Liver (tissue), 9 donors: ENCODE measurements around the gene NRG2. TPM values are rescaled to one million over a fixed set of nuclear protein-coding genes. Genes with fewer than 3 reads are reported as not detected.

Experiments used
- DNase-seq: peaks from one replicate; pipeline ENCODE4 v3.0.0-alpha.2; 2017; ENCODE audit warnings: low spot score
- H3K27ac ChIP-seq, 2 donors: one replicate each; pipeline ENCODE4 v1.7.0; 2013; ENCODE audit warnings: inconsistent platforms in 2 of 2, low read length in 2 of 2, control low read depth in 1 of 2, low read depth in 1 of 2, mild to moderate bottlenecking in 1 of 2
- H3K27me3 ChIP-seq, 4 donors: one replicate each; pipeline versions ENCODE4 v1.6.1 to v1.7.0; 2013; ENCODE audit warnings: low read length in 3 of 4, inconsistent platforms in 1 of 4, mild to moderate bottlenecking in 1 of 4, moderate library complexity in 1 of 4; ENCODE audit not compliant: control insufficient read depth in 4 of 4, insufficient read depth in 4 of 4
- H3K36me3 ChIP-seq, 4 donors: one replicate each; pipeline versions ENCODE4 v1.6.1 to v1.7.0; 2013; ENCODE audit warnings: low read length in 3 of 4, mild to moderate bottlenecking in 3 of 4, low read depth in 1 of 4, moderate library complexity in 1 of 4; ENCODE audit not compliant: control insufficient read depth in 4 of 4, insufficient read depth in 3 of 4
- H3K4me1 ChIP-seq, 4 donors: one replicate each; pipeline versions ENCODE4 v1.6.1 to v1.7.0; 2013; ENCODE audit warnings: low read length in 3 of 4, mild to moderate bottlenecking in 3 of 4, moderate library complexity in 1 of 4; ENCODE audit not compliant: control insufficient read depth in 4 of 4, insufficient read depth in 4 of 4
- H3K4me3 ChIP-seq, 3 donors: one replicate each; pipeline versions ENCODE4 v1.6.1 to v1.7.0; 2013; ENCODE audit warnings: low read length in 3 of 3, control low read depth in 1 of 3, low read depth in 1 of 3, mild to moderate bottlenecking in 1 of 3
- H3K9ac ChIP-seq, 2 donors: one replicate each; pipeline ENCODE4 v1.7.0; 2013; ENCODE audit warnings: low read length in 2 of 2, mild to moderate bottlenecking in 2 of 2, moderate library complexity in 2 of 2, control low read depth in 1 of 2, low read depth in 1 of 2
- H3K9me3 ChIP-seq, 4 donors: one replicate each; pipeline versions ENCODE4 v1.6.1 to v1.7.0; 2013; ENCODE audit warnings: low read length in 3 of 4; ENCODE audit not compliant: control insufficient read depth in 4 of 4
- ATF3 ChIP-seq: IDR thresholded peaks from 2 replicates; pipeline ENCODE4 v1.6.1; 2016; ENCODE audit warnings: antibody characterized with exemption
- EGR1 ChIP-seq, 2 donors: IDR thresholded peaks; 2 replicates each; pipeline ENCODE4 v1.6.1; 2016 to 2018; ENCODE audit warnings: antibody characterized with exemption in 2 of 2, low read depth in 2 of 2
- FOXA1 ChIP-seq: IDR thresholded peaks from 2 replicates; pipeline ENCODE4 v1.6.1; 2016; ENCODE audit warnings: antibody characterized with exemption
- FOXA2 ChIP-seq: IDR thresholded peaks from 2 replicates; pipeline ENCODE4 v1.6.1; 2016; ENCODE audit warnings: antibody characterized with exemption
- GABPA ChIP-seq, 2 donors: IDR thresholded peaks in 1 of 2; conservative IDR thresholded peaks in 1 of 2; 2 replicates each; pipeline ENCODE4 v1.6.1; 2016; ENCODE audit warnings: antibody characterized with exemption in 2 of 2, mild to moderate bottlenecking in 1 of 2, moderate library complexity in 1 of 2
- HNF4A ChIP-seq, 2 donors: conservative IDR thresholded peaks; 2 replicates each; pipeline ENCODE4 v1.6.1; 2016; ENCODE audit warnings: antibody characterized with exemption in 2 of 2, mild to moderate bottlenecking in 2 of 2
- HNF4G ChIP-seq: IDR thresholded peaks from 2 replicates; pipeline ENCODE4 v1.6.1; 2016; ENCODE audit warnings: antibody characterized with exemption
- JUND ChIP-seq, 2 donors: IDR thresholded peaks; 2 replicates each; pipeline ENCODE4 v1.6.1; 2016; ENCODE audit warnings: antibody characterized with exemption in 2 of 2
- NR2F2 ChIP-seq: IDR thresholded peaks from 2 replicates; pipeline ENCODE4 v1.6.1; 2016; ENCODE audit warnings: antibody characterized with exemption
- RAD21 ChIP-seq, 2 donors: IDR thresholded peaks; 2 replicates each; pipeline ENCODE4 v1.6.1; 2016; ENCODE audit warnings: antibody characterized with exemption in 2 of 2, mild to moderate bottlenecking in 2 of 2
- RXRA ChIP-seq, 2 donors: IDR thresholded peaks; 2 replicates each; pipeline ENCODE4 v1.6.1; 2017 to 2018; ENCODE audit warnings: antibody characterized with exemption in 2 of 2, mild to moderate bottlenecking in 1 of 2
- SP1 ChIP-seq: IDR thresholded peaks from 2 replicates; pipeline ENCODE4 v1.6.1; 2018; ENCODE audit warnings: antibody characterized with exemption, mild to moderate bottlenecking
- TAF1 ChIP-seq: conservative IDR thresholded peaks from 2 replicates; pipeline ENCODE4 v1.6.1; 2016; ENCODE audit warnings: antibody characterized with exemption, mild to moderate bottlenecking
- YY1 ChIP-seq: IDR thresholded peaks from 2 replicates; pipeline ENCODE4 v1.6.1; 2016; ENCODE audit warnings: antibody characterized with exemption, mild to moderate bottlenecking
- ZBTB33 ChIP-seq: IDR thresholded peaks from 2 replicates; pipeline ENCODE4 v1.6.1; 2016; ENCODE audit warnings: antibody characterized with exemption
- WGBS: extraction: QIAGEN DNeasy Blood & Tissue Kit; methylation state at CpG from one replicate; pipeline ENCODE4 v1.1.7; 2013; 5-methylcytosine and 5-hydroxymethylcytosine counted together
- polyA plus RNA-seq, 2 donors: library from polyadenylated mRNA; stranded (reverse) in 1 of 2; unstranded in 1 of 2; fragments of 200-250 nt in 1 of 2; fragments of >200 nt in 1 of 2; fragmentation: Nextera tagmentation in 1 of 2; extraction: Ambion mirVana in 1 of 2; gene quantifications; one replicate each; pipeline versions ENCODE4 v1.2.1 to v1.2.3, GENCODE V29; 2013 to 2015
- total RNA-seq, 2 donors: library from RNA; depleted of rRNA; stranded (reverse); fragments of >200 nt; gene quantifications; one replicate each; pipeline ENCODE4 v1.2.3, GENCODE V29; 2014
- TF ChIP-seq, protein P1 (sequence below): IDR thresholded peaks from 2 replicates; pipeline ENCODE4 v1.6.1; 2016; ENCODE audit warnings: antibody characterized with exemption
- TF ChIP-seq, protein P2 (sequence below): fragments of 150-350 bp; IDR thresholded peaks from 2 replicates; pipeline ENCODE4 v1.5.1; 2017; ENCODE audit warnings: improper control_type of control experiment, low read depth, low read length; ENCODE audit not compliant: missing input control
- TF ChIP-seq, protein P3 (sequence below): IDR thresholded peaks from 2 replicates; pipeline ENCODE4 v1.6.1; 2016; ENCODE audit warnings: antibody characterized with exemption, mild to moderate bottlenecking
- donor health status: healthy.
- donor health status: healthy.
- donor health status: healthy.
- donor health status: healthy.
- donor health status: healthy.

The NRG2 gene
- total and polyA plus RNA-seq, 4 donors = 0.07 to 0.08 TPM; not detected in 2

- H3K9me3 ChIP-seq = no peaks in the 10 kb centered on the region
- no peaks in the 10 kb centered on the region for H3K4me1 ChIP-seq
- no peaks in the 10 kb centered on the region for H3K36me3 ChIP-seq
- no peak overlapping the region for H3K27ac ChIP-seq
- 73% methylated on average over 1 of the region's 1 CpG for WGBS
- TF ChIP-seq GABPA (IDR thresholded peaks at IDR 0.05 in 1 of 2, conservative IDR thresholded peaks at IDR 0.05 in 1 of 2) (no peak), YY1 (no peak), JUND (IDR thresholded peaks at IDR 0.05) (no peak), NR2F2 (no peak), ATF3 (no peak), HNF4G (no peak), HNF4A (conservative IDR thresholded peaks at IDR 0.05) (no peak), EGR1 (IDR thresholded peaks at IDR 0.05; ENCODE audit: low read depth in 2 of 2) (no peak), FOXA1 (no peak), FOXA2 (no peak), RXRA (IDR thresholded peaks at IDR 0.05) (no peak), ZBTB33 (no peak), TAF1 (no peak), SP1 (no peak), RAD21 (IDR thresholded peaks at IDR 0.05) (no peak)
- TF ChIP-seq, protein P1, sequence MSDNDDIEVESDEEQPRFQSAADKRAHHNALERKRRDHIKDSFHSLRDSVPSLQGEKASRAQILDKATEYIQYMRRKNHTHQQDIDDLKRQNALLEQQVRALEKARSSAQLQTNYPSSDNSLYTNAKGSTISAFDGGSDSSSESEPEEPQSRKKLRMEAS = no peak
- TF ChIP-seq, protein P2, sequence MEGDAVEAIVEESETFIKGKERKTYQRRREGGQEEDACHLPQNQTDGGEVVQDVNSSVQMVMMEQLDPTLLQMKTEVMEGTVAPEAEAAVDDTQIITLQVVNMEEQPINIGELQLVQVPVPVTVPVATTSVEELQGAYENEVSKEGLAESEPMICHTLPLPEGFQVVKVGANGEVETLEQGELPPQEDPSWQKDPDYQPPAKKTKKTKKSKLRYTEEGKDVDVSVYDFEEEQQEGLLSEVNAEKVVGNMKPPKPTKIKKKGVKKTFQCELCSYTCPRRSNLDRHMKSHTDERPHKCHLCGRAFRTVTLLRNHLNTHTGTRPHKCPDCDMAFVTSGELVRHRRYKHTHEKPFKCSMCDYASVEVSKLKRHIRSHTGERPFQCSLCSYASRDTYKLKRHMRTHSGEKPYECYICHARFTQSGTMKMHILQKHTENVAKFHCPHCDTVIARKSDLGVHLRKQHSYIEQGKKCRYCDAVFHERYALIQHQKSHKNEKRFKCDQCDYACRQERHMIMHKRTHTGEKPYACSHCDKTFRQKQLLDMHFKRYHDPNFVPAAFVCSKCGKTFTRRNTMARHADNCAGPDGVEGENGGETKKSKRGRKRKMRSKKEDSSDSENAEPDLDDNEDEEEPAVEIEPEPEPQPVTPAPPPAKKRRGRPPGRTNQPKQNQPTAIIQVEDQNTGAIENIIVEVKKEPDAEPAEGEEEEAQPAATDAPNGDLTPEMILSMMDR = no peak
- TF ChIP-seq, protein P3, sequence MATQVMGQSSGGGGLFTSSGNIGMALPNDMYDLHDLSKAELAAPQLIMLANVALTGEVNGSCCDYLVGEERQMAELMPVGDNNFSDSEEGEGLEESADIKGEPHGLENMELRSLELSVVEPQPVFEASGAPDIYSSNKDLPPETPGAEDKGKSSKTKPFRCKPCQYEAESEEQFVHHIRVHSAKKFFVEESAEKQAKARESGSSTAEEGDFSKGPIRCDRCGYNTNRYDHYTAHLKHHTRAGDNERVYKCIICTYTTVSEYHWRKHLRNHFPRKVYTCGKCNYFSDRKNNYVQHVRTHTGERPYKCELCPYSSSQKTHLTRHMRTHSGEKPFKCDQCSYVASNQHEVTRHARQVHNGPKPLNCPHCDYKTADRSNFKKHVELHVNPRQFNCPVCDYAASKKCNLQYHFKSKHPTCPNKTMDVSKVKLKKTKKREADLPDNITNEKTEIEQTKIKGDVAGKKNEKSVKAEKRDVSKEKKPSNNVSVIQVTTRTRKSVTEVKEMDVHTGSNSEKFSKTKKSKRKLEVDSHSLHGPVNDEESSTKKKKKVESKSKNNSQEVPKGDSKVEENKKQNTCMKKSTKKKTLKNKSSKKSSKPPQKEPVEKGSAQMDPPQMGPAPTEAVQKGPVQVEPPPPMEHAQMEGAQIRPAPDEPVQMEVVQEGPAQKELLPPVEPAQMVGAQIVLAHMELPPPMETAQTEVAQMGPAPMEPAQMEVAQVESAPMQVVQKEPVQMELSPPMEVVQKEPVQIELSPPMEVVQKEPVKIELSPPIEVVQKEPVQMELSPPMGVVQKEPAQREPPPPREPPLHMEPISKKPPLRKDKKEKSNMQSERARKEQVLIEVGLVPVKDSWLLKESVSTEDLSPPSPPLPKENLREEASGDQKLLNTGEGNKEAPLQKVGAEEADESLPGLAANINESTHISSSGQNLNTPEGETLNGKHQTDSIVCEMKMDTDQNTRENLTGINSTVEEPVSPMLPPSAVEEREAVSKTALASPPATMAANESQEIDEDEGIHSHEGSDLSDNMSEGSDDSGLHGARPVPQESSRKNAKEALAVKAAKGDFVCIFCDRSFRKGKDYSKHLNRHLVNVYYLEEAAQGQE = no peak
- DNase-seq = no peak
- H3K9ac ChIP-seq = no peak overlapping the region
- no peak overlapping the region for H3K4me3 ChIP-seq
- H3K27me3 ChIP-seq = no peaks in the 10 kb centered on the region
Observed at GRCh38 chr5:139962445-139962844, 80.7 kb downstream of the NRG2 start.
